Measurements from ENCODE around the gene SLC22A12. TPM values are rescaled to one million over a fixed set of nuclear protein-coding genes. Genes with fewer than 3 reads are reported as not detected.

SLC22A12 gene
- total and polyA plus RNA-seq, 2 of the 8 experiments (the other 6 are each of a cell fraction or from before 2014, with no cell fraction given): not detected

DNA sequence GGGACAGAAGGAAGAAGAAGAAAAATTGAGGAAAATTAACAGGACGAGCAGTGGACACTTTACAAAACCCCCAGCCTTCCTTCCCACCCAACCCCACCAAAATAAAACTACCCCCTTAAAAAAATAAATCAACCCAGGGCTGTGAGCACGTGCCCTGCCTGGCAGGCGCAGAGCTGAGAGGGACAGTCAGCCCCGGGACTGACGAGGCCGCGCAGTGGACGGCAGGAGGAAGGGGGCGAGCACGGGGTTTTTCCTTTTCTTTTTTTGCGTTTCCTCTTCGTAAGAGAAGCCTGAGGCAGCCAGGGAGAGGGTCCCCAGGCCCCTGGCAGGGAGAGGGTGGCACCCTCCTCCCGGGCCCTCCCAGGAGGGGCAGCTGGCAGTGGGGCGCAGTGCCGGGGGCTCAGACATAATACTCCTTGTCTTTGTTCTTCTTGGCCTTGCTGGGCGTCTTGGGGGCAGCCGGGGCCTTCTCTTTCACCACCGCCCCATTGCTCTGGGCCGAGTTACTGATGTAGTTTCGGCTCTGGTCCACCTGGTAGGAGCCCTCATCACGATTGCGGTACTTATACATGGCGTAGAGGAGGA is 15.9 kb downstream of the SLC22A12 start:
- no peak overlapping the region for H2BK5ac ChIP-seq (ENCODE audit: low read depth, low read length)
- DNase-seq (ENCODE audit: low read depth in 1 of 2, low spot score in 2 of 2) (no peak), FAIRE-seq (no peak)
- H2AFZ ChIP-seq (ENCODE audit: low read length): no peak overlapping the region
- no peak overlapping the region for H3K14ac ChIP-seq (ENCODE audit: insufficient read length)
- no peaks in the 10 kb centered on the region for H3K79me1 ChIP-seq (ENCODE audit: low read depth, low read length)
- H2BK20ac ChIP-seq (ENCODE audit: low read length): no peak overlapping the region
- H2BK12ac ChIP-seq (ENCODE audit: low read depth, low read length): no peak overlapping the region
- H3K4ac ChIP-seq (replicated peaks; ENCODE audit: insufficient read length, low read depth, low read length): no peak overlapping the region
- CTCF ChIA-PET (ENCODE audit: partially characterized antibody): interaction anchor here (0.6 to 1.1 kb wide), 3 partner anchors 9 to 115 kb away, joined by 3 to 4 read pairs (median 4); no protein-coding TSS in a partner anchor
- H3K36me3 ChIP-seq (ENCODE audit: control insufficient read depth in 2 of 4, insufficient read depth in 4 of 4, low read length in 3 of 4): no peaks in the 10 kb centered on the region
- no peak overlapping the region for H4K91ac ChIP-seq (replicated peaks; ENCODE audit: insufficient read length, low read length)
- H2BK15ac ChIP-seq (ENCODE audit: low read length): no peak overlapping the region
- no peak overlapping the region for H3K4me2 ChIP-seq (ENCODE audit: insufficient read depth in 1 of 2, low read depth in 2 of 2, low read length in 2 of 2)
- H3K23ac ChIP-seq (ENCODE audit: insufficient read length): no peak overlapping the region
- WGBS, 2 experiments (ENCODE audit: extremely low coverage in 1 of 2, insufficient coverage in 1 of 2, insufficient read length in 1 of 2, insufficient replicate concordance in 2 of 2, low coverage in 1 of 2, low lambda C conversion rate in 2 of 2, missing lambda C conversion rate in 1 of 2): 87% methylated on average over 21 of the region's 23 CpGs; no CpG with 5 or more reads in 1 of the 2 experiments
- no peak overlapping the region for H3K56ac ChIP-seq (replicated peaks; ENCODE audit: insufficient read length, low read depth, low read length)
- H3K79me2 ChIP-seq (ENCODE audit: control insufficient read depth in 1 of 2, insufficient read depth in 2 of 2, low read length in 2 of 2): no peaks in the 10 kb centered on the region
- no peak overlapping the region for H3K4me3 ChIP-seq (ENCODE audit: extremely low read depth in 1 of 4, insufficient read depth in 2 of 4, low read depth in 3 of 4, low read length in 4 of 4)
- H3K9me3 ChIP-seq (ENCODE audit: insufficient read depth in 2 of 2, low read depth in 1 of 2, low read length in 1 of 2): no peaks in the 10 kb centered on the region
- H4K20me1 ChIP-seq (replicated peaks in 1 of 2; ENCODE audit: control insufficient read depth in 1 of 2, insufficient read depth in 2 of 2, low read length in 2 of 2): no peaks in the 10 kb centered on the region
- no peaks in the 10 kb centered on the region for H3K23me2 ChIP-seq (ENCODE audit: low read depth, low read length)
- H3K18ac ChIP-seq (ENCODE audit: extremely low read depth, low read length): no peak overlapping the region
- no peak overlapping the region; the same call in 1 of the 2 replicates for H4K8ac ChIP-seq (ENCODE audit: extremely low read depth, insufficient read depth, low read length)
- H3K27me3 ChIP-seq (replicated peaks in 1 of 4; ENCODE audit: control insufficient read depth in 3 of 4, extremely low read depth in 1 of 4, insufficient read depth in 3 of 4, low read length in 3 of 4): no peaks in the 10 kb centered on the region
- no peak overlapping the region for H3K27ac ChIP-seq (ENCODE audit: low read depth, low read length)
- no peak overlapping the region for H3K9ac ChIP-seq (replicated peaks in 1 of 4; ENCODE audit: extremely low read depth in 1 of 4, low read depth in 3 of 4, low read length in 3 of 4)
- no peak overlapping the region for H2AK5ac ChIP-seq (ENCODE audit: low read depth, low read length)
- H2BK120ac ChIP-seq (replicated peaks; ENCODE audit: low read depth, low read length): no peak overlapping the region
- H3K4me1 ChIP-seq (replicated peaks in 1 of 4; ENCODE audit: control insufficient read depth in 3 of 4, insufficient read depth in 4 of 4, low read length in 3 of 4): peaks cover 0 to 6% (median 0%) of the 10 kb centered on the region in 4 experiments; a peak in 1 of 7 replicates
- H4K5ac ChIP-seq (ENCODE audit: insufficient read length, low read depth, low read length): no peak overlapping the region
- POLR2A ChIA-PET (ENCODE audit: partially characterized antibody): no interaction called here
- TF ChIP-seq HDAC2 (IDR thresholded peaks at IDR 0.05; ENCODE audit: borderline replicate concordance in 1 of 2, low read depth in 2 of 2, low read length in 2 of 2): no peak
- TF ChIP-seq JUND (IDR thresholded peaks at IDR 0.05; ENCODE audit: low read length): no peak
- TF ChIP-seq EZH2 (IDR thresholded peaks at IDR 0.05; ENCODE audit: low read depth, low read length, severe bottlenecking): no peak
- no peak for TF ChIP-seq SIX5 (IDR thresholded peaks at IDR 0.05; ENCODE audit: low read depth, low read length)
- TF ChIP-seq, protein P1, sequence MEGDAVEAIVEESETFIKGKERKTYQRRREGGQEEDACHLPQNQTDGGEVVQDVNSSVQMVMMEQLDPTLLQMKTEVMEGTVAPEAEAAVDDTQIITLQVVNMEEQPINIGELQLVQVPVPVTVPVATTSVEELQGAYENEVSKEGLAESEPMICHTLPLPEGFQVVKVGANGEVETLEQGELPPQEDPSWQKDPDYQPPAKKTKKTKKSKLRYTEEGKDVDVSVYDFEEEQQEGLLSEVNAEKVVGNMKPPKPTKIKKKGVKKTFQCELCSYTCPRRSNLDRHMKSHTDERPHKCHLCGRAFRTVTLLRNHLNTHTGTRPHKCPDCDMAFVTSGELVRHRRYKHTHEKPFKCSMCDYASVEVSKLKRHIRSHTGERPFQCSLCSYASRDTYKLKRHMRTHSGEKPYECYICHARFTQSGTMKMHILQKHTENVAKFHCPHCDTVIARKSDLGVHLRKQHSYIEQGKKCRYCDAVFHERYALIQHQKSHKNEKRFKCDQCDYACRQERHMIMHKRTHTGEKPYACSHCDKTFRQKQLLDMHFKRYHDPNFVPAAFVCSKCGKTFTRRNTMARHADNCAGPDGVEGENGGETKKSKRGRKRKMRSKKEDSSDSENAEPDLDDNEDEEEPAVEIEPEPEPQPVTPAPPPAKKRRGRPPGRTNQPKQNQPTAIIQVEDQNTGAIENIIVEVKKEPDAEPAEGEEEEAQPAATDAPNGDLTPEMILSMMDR (IDR thresholded peaks at IDR 0.05; ENCODE audit: control extremely low read depth in 1 of 3, insufficient read depth in 1 of 3, low read depth in 1 of 3, low read length in 3 of 3): no peak
- no peak for TF ChIP-seq NANOG (IDR thresholded peaks at IDR 0.05; ENCODE audit: insufficient read depth, low read depth, low read length, poor library complexity, severe bottlenecking)
- no peak for TF ChIP-seq CTBP2 (IDR thresholded peaks at IDR 0.05; ENCODE audit: borderline replicate concordance, insufficient read depth, insufficient read length, low read length)

Data from H1 (cell line).